A673 (cell line): ENCODE results near the gene RNF182. TPM values are rescaled to one million over a fixed set of nuclear protein-coding genes. Genes with fewer than 3 reads are reported as not detected.
A peak's percentile ranks its signal among the peaks of the same experiment; 100 is the strongest.

Experiments
- BruUV-seq: library from RNA; stranded (reverse); fragments of 400-500 nt; replicated peaks from 2 replicates; lab custom pipeline; 2021; lab: Mats Ljungman, UMichigan
- CTCF ChIA-PET: fragments of 300-600 bp; sonication (Branson Sonifier 250); formaldehyde crosslinking; loops from one replicate; lab custom pipeline; 2022; ENCODE audit warnings: antibody characterized with exemption; lab: Charles Lee
- POLR2A ChIA-PET: fragments of 300-600 bp; sonication (Branson Sonifier 250); formaldehyde crosslinking; loops from one replicate; lab custom pipeline; 2022; ENCODE audit warnings: antibody characterized with exemption; ENCODE audit not compliant: low non-redundant PET; lab: Charles Lee
- DNase-seq: peaks from one replicate; pipeline ENCODE4 v3.0.0-alpha.2; 2015; ENCODE audit warnings: low spot score
- H3K27ac ChIP-seq: fragments of 200-600 bp; sonication (generic); 2 replicates; pipeline ENCODE4 v1.5.1; 2016; ENCODE audit warnings: mixed run types, low read depth, mild to moderate bottlenecking, mixed read lengths, antibody characterized with exemption, low read length; ENCODE audit not compliant: poor library complexity, severe bottlenecking
- H3K27me3 ChIP-seq: fragments of 200-600 bp; sonication (generic); replicated peaks from 2 replicates; pipeline ENCODE4 v1.6.1; 2017; ENCODE audit warnings: mixed run types, low read depth, mild to moderate bottlenecking, mixed read lengths, antibody characterized with exemption, low read length; ENCODE audit not compliant: insufficient read depth, poor library complexity
- H3K36me3 ChIP-seq: fragments of 200-600 bp; sonication (generic); 2 replicates; pipeline ENCODE4 v1.6.1; 2016; ENCODE audit warnings: mixed run types, mild to moderate bottlenecking, mixed read lengths, antibody characterized with exemption, low read length; ENCODE audit not compliant: insufficient read depth, poor library complexity, severe bottlenecking
- H3K4me1 ChIP-seq: fragments of 200-600 bp; sonication (generic); 2 replicates; pipeline ENCODE4 v1.6.1; 2017; ENCODE audit warnings: mixed run types, mild to moderate bottlenecking, mixed read lengths, antibody characterized with exemption, low read length; ENCODE audit not compliant: insufficient read depth, poor library complexity, severe bottlenecking
- H3K4me3 ChIP-seq: fragments of 200-600 bp; sonication (generic); 2 replicates; pipeline ENCODE4 v1.5.1; 2016; ENCODE audit warnings: low read depth, mixed run types, mild to moderate bottlenecking, mixed read lengths, low read length; ENCODE audit not compliant: poor library complexity, severe bottlenecking
- H3K9me3 ChIP-seq: fragments of 200-600 bp; sonication (generic); 2 replicates; pipeline ENCODE4 v1.6.1; 2016; ENCODE audit warnings: mixed run types, low read depth, mild to moderate bottlenecking, mixed read lengths, antibody characterized with exemption, low read length; ENCODE audit not compliant: poor library complexity, severe bottlenecking
- CTCF ChIP-seq: fragments of 300-800, 200-600 bp; sonication (generic); conservative IDR thresholded peaks from 2 replicates; pipeline ENCODE4 v1.5.1; 2017; ENCODE audit warnings: low read depth, mild to moderate bottlenecking, antibody characterized with exemption, low read length, moderate library complexity, mixed read lengths
- EZH2 ChIP-seq: fragments of 200-600 bp; sonication (generic); IDR thresholded peaks from 2 replicates; pipeline ENCODE4 v1.6.1; 2017; ENCODE audit warnings: borderline replicate concordance, low read depth, mild to moderate bottlenecking, mixed read lengths, antibody characterized with exemption, low read length; ENCODE audit not compliant: poor library complexity, severe bottlenecking
- intact Hi-C: fragments of 100-400 bp; cut with micrococcal nuclease; formaldehyde crosslinking; loops from one replicate; pipeline ENCODE4 v1.10.0; 2022; ENCODE audit not compliant: unreplicated experiment
- total RNA-seq: library from RNA; stranded (reverse); gene quantifications from 2 replicates; pipeline ENCODE4 v1.2.3, GENCODE V29; 2021

Gene RNF182
- total RNA-seq, 1 experiment from 2014 or later, result 20.8 TPM

DNA sequence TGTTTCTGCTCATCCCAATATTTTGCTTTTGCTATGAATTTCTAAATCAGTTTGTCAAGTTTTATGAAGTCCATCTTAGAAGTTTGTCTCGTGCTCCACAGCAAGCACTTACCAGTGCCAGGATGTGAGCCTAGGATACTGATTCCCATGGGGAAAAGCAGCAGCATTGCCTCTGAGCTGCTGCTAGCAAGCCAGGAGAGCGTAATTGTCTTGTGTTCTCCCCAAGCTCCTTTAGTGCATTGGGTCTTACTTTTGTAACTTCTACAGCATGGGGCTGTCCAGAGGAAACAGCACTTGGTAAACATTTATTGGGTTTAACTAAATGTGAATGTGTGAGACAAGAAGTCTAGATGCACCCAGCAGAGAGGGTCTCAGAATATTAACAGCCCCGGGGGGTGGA lies 76.1 kb downstream of the RNF182 start:
- intact Hi-C loops, result no loop called here
- POLR2A ChIA-PET, result no interaction called here
- no peaks in the 10 kb centered on the region for H3K36me3 ChIP-seq
- peak overlapping the region; percentile 3 for H3K4me3 ChIP-seq
- DNase-seq, result peak; percentile 71
- peaks cover 18% of the 10 kb centered on the region for H3K4me1 ChIP-seq
- no peaks in the 10 kb centered on the region for H3K27me3 ChIP-seq
- peak overlapping the region; percentile 45 for H3K27ac ChIP-seq
- no TSS peak for BruUV-seq
- TF ChIP-seq CTCF (no peak), EZH2 (no peak)
- H3K9me3 ChIP-seq, result no peaks in the 10 kb centered on the region
- CTCF ChIA-PET, result interaction anchor here (1.3 kb wide), 1 partner anchor 92 kb away, joined by 3 read pairs; no protein-coding TSS in a partner anchor

DNA sequence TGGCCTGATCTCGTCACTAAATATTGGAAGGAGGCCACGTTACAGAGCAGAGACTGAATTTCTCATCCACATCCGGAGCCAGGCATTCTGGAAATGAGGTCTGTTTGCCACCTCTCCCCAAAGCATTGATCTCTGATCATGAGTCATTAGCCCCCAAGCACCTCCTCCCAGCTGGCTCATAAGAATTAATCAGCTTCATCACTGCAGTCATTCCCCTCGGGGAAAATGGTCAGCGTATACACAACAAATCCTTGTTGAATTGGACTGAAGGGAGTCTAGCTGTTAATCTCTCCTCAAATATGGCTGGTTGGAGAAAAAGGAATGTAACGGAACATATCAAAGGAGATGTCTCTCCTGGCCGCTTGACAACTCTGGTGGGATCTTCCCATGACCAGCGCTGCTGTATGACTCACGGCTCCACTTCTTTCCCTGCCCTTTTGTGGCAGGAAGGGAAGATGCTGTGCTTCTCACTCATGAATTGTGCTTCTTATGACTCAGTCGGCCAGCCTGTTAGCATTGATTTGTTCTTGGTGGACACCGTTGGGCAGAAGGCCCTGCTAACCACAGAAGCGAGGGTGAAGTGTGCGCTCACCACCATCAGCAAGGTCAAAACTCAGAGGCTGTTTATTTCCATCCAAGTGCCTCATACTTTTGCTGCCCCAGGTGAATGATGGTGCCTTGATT lies 76.7 kb downstream of the RNF182 start:
- intact Hi-C loops, result no loop called here
- ChIA-PET POLR2A (no interaction called here), CTCF (interaction anchor here (1.0 to 1.3 kb wide), 2 partner anchors 44 to 93 kb away, joined by 3 read pairs; no protein-coding TSS in a partner anchor)
- peak; percentile 83 for DNase-seq
- Histone ChIP-seq H3K27me3 (no peaks in the 10 kb centered on the region), H3K36me3 (no peaks in the 10 kb centered on the region), H3K4me3 (peak overlapping the region; percentile 3), H3K27ac (peak overlapping the region; percentile 45), H3K9me3 (no peaks in the 10 kb centered on the region), H3K4me1 (peaks cover 18% of the 10 kb centered on the region)
- no TSS peak for BruUV-seq
- TF ChIP-seq CTCF (no peak), EZH2 (no peak)

DNA sequence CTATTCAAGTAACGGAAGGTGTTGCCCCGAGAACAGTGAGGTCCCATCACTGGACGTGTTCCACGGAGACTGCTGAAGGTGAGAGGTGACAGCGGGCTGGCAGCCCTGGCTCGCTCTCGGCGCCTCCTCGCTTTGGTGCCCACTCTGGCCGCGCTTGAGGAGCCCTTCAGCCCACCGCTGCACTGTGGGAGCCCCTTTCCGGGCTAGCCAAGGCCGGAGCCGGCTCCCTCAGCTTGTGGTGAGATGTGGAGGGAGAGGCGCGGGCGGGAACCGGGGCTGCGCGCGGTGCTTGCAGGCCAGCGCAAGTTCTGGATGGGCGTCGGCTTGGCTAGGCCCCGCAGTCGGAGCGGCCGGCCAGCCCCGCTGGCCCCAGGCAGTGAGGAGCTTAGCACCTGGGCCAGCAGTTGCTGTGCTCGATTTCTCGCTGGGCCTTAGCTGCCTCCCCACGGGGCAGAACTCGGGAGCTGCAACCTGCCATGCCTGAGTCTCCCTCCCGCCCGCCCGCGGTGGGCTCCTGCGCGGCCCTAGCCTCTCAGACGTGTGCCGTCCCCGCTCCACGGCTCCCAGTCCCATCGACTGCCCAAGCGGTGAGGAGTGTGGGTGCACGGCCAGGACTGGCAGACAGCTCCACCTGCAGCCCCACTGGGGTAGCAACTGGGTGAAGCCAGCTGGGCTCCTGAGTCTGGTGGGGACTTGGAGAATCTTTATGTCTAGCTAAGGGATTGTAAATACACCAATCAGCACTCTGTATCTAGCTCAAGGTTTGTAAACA lies 77.6 kb downstream of the RNF182 start:
- Histone ChIP-seq H3K36me3 (no peaks in the 10 kb centered on the region), H3K27ac (no peak overlapping the region), H3K4me1 (peaks cover 18% of the 10 kb centered on the region), H3K27me3 (no peaks in the 10 kb centered on the region), H3K4me3 (no peak overlapping the region), H3K9me3 (no peaks in the 10 kb centered on the region)
- POLR2A ChIA-PET, result no interaction called here
- no TSS peak for BruUV-seq
- no peak for DNase-seq
- TF ChIP-seq CTCF, result 0 out of 2 replicates have a peak, but pooled peaks have one; percentile 14
- no peak for TF ChIP-seq EZH2
- CTCF ChIA-PET, result interaction anchor here (0.7 to 1.3 kb wide), 3 partner anchors 43 to 94 kb away, joined by 3 read pairs; no protein-coding TSS in a partner anchor
- intact Hi-C loops, result no loop called here
